ENCODE results near the gene IGFLR1.
A peak's percentile ranks its signal among the peaks of the same experiment; 100 is the strongest.
"Not testable (repeated sequence)": the region's sequence is repeated elsewhere in the genome, so short reads cannot be mapped to it uniquely, and the experiment has no call there.

The IGFLR1 gene

GRCh38 chr19:35777086-35777841 lies 35.0 kb upstream of the IGFLR1 start:
- no peak for DNase-seq

GRCh38 chr19:35776102-35776788 lies 34.0 kb upstream of the IGFLR1 start:
- no peak for DNase-seq

- DNase-seq, result peak; percentile 96 to 100
Observed at GRCh38 chr19:35775298-35776101, 33.2 kb upstream of the IGFLR1 start, which contains the start of gene ARHGAP33. Gene ARHGAP33, plus strand, starts transcription at chr19:35775564. Its CDS starts 95 bp downstream, at chr19:35775659.

- DNase-seq, result no peak
Observed at GRCh38 chr19:35775046-35775297, 32.7 kb upstream of the IGFLR1 start.

GRCh38 chr19:35774274-35775045 lies 32.2 kb upstream of the IGFLR1 start:
- no peak for DNase-seq

GRCh38 chr19:35773020-35773806 lies 31.0 kb upstream of the IGFLR1 start:
- DNase-seq, result no peak

- not testable (repeated sequence) for DNase-seq
Observed at GRCh38 chr19:35772362-35772761, 30.1 kb upstream of the IGFLR1 start.

GRCh38 chr19:35768082-35768421 lies 25.8 kb upstream of the IGFLR1 start:
- no peak for DNase-seq

- no peak for DNase-seq
Observed at GRCh38 chr19:35767288-35768081, 25.2 kb upstream of the IGFLR1 start.

- no peak for DNase-seq
Observed at GRCh38 chr19:35766571-35767104, 24.4 kb upstream of the IGFLR1 start.

GRCh38 chr19:35764432-35765315 lies 22.4 kb upstream of the IGFLR1 start:
- no peak for DNase-seq

- DNase-seq, result no peak
Observed at GRCh38 chr19:35760711-35761349, 18.6 kb upstream of the IGFLR1 start.

GRCh38 chr19:35759697-35760096 lies 17.4 kb upstream of the IGFLR1 start:
- no peak for DNase-seq

GRCh38 chr19:35757749-35758608 lies 15.7 kb upstream of the IGFLR1 start, which contains the start of gene PROSER3:
Gene PROSER3, plus strand, starts transcription at chr19:35758176. Its CDS starts 40 bp downstream, at chr19:35758216.
- DNase-seq, result peak; percentile 98 to 99

GRCh38 chr19:35757231-35757748 lies 15.0 kb upstream of the IGFLR1 start:
- DNase-seq, result peak; percentile 77 to 95

- DNase-seq, result no peak
Observed at GRCh38 chr19:35756377-35757230, 14.4 kb upstream of the IGFLR1 start, which contains the start of gene HSPB6. Gene HSPB6, minus strand, starts transcription at chr19:35757029. Its CDS starts 21 bp downstream, at chr19:35757008.
